D721Med (cell line): ENCODE data around the gene DAPK3.
"Not testable (repeated sequence)": the region's sequence is repeated elsewhere in the genome, so short reads cannot be mapped to it uniquely, and the experiment has no call there.

Source experiments
- DNase-seq: peaks from one replicate; pipeline ENCODE4 v3.0.0; 2011; ENCODE audit warnings: low spot score; ENCODE audit not compliant: insufficient read length
- FAIRE-seq: peaks from 2 replicates; lab custom pipeline; 2011; peaks lifted over from hg19 to GRCh38; lab: Jason Lieb, UNC
- TF ChIP-seq, protein P1 (sequence below): IDR thresholded peaks from 2 replicates; pipeline ENCODE4 v1.5.1; 2012; ENCODE audit warnings: mild to moderate bottlenecking, control low read depth; ENCODE audit not compliant: insufficient read depth; ENCODE audit errors: missing control alignments

DAPK3 gene

DNA sequence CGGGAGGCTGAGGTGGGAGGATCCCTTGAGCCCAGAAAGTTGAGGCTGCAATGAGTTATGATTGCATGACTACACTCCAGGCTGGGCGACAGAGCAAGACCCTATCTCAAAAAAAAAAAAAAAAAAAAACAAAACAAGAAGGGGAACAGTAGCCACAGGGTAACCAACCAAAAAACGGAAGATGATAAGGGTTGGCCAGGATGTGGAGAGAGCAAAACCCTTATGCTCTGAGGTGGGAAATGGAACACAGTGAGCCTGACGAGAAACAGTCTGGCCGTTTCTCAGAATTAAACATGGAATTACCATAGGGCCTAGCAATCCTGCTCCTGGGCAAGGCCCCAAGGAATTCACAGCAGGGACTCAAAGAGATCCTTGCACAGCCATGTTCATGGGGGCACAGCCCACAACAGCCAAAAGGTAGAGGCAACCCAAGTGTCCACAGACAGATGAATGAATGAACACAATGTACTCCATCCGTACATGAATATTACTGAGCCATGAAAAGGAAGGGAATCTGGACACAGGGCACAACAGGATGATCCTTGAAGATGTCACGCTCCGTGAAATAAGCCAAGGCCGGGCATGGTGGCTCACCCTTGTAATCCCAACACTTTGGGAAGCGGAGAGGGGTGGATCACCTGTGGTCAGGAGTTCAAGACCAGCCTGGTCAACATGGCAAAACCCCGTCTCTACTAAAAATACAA, 26.7 kb downstream of the DAPK3 start:
- DNase-seq (no peak), FAIRE-seq (no peak)
- TF ChIP-seq, protein P1, sequence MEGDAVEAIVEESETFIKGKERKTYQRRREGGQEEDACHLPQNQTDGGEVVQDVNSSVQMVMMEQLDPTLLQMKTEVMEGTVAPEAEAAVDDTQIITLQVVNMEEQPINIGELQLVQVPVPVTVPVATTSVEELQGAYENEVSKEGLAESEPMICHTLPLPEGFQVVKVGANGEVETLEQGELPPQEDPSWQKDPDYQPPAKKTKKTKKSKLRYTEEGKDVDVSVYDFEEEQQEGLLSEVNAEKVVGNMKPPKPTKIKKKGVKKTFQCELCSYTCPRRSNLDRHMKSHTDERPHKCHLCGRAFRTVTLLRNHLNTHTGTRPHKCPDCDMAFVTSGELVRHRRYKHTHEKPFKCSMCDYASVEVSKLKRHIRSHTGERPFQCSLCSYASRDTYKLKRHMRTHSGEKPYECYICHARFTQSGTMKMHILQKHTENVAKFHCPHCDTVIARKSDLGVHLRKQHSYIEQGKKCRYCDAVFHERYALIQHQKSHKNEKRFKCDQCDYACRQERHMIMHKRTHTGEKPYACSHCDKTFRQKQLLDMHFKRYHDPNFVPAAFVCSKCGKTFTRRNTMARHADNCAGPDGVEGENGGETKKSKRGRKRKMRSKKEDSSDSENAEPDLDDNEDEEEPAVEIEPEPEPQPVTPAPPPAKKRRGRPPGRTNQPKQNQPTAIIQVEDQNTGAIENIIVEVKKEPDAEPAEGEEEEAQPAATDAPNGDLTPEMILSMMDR = no peak

DNA sequence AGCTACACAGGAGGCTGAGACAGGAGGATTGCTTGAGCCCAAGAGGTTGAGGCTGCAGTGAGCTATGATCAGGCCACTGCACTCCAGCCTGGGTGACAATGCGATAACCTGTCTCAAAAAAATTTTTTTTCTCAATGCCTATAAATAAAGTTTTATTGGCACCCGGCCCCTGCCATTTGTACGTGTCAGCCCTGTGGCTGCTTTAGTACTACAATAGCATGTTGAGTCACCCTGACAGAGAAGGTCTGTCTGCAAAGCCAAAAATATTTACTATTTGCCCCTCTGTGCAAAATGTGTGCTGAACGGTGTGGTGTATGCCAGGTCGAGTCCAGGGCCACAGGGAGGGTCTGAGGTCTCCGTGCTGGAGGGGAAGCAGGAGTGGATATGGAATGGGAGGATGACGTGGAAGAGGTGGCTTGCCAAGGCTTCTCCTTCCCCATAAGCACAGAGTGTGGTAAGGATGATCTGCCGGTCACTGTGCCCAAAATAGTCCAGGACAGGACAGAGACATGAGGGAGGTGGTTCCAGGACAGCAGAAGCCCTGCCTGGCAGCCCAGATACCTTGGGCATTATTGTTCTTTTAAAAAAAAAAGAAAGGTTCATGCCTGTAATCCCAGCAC, 28.0 kb downstream of the DAPK3 start:
- no peak for DNase-seq
- TF ChIP-seq, protein P1 = no peak
- FAIRE-seq = no peak

DNA sequence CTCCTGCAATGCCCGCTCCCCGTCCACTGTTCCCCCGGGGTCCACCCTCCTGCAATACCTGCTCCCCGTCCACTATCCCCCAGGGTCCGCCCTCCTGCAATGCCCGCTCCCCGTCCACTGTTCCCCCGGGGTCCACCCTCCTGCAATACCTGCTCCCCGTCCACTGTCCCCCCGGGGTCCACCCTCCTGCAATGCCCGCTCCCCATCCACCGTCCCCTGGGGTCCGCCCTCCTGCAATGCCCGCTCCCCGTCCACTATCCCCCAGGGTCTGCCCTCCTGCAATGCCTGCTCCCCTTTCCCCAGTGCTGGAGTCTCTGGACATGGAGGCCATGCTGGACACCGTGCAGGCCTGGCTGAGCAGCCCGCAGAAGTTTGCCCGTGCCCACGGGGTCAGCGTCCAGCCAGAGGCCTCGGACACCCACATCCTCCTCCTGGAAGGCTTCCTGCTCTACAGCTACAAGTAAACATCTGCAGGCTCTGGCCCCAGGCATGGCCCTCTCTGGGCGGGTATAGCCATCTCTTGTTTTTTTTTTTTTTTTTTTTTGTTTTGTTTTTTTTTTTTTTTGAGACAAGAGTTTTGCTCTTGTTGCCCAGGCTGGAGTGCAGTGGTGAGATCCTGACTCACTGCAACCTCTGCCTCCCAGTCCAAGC, 32.5 kb downstream of the DAPK3 start:
- FAIRE-seq, DNase-seq: not testable (repeated sequence)

DNA sequence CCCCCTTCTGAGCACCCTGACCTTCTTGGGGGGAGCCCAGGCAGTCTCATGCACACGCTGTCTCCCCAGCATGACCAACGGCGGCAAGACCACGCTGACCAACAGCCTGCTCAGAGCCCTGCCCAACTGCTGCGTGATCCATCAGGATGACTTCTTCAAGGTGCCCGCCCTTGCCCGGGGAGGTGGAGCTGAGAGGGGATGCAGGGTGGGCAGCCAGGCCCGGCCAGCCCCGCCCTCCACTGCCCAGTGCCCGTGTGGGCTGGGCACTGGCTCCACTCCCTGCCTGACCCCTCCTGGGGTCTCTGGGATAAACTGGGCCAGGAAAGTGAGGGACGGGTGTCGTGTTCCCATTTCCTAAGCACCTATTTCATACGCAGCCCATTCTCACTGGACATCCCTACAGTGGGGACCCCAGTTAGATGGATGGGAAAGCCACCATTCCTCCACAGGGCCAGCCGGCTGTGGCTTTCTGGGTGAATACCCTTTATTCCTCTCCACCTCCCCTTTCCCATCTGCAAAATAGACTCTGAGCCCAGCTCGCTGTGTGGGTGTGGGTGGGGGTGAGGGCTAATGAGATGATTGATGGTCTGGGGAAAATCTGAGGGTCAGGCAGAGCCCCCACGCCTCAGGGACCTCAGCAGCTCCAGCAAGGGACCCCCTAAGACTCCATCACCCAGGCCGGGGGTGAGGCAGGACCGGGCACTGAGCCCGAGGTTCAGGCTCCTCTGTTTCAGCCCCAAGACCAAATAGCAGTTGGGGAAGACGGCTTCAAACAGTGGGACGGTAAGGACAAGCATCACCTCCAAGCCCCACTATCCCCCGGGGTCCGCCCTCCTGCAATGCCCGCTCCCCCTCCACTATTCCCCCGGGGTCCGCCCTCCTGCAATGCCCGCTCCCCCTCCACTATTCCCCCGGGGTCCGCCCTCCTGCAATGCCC, 34.1 kb downstream of the DAPK3 start:
- DNase-seq (no peak), FAIRE-seq (no peak)
- TF ChIP-seq, protein P1 = no peak

DNA sequence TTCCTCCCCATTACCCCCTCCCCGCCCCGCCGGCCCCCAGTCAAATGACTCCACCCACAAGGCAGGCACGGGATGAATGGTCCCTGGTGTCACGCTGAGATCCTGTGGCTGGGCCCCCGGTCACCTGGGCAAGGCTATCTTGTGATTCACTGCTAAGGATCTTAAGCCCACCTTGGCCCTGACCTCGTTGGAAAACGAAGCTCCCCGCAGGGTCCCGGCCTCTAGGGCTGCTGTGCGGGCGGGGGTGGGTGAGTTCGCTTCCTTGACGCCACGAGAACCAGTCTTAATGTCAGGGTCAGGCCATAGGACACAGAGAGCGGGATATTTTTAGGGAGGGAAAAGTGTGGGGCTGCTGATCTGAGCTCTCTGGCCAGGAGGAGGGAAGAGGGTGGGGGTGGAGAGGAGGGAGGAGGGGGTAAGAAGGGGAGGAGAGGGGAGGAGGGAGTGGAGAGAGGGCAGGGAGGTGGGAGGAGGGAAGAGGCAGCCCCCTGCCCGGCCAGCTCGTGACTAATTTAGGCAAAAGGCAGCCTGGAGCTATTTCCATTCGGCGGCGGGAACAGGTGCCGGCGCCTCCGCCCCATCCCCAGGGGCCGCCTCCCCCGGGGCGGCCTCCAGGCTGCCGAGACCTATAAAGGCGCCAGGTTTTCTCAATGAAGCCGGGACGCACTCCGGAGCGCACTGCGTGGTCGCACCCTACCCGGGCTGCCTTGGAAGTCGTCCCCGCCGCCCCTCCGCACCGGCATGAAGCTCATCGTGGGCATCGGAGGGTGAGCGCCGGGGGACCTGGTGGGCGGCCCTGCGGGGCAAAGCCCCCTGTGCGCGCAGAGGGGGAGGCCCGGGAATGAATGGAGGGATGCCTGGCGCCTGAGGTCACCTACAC, 37.7 kb downstream of the DAPK3 start, which contains the start of gene NMRK2:
Gene NMRK2 (plus strand): TSS at position 139 of the 880 bp plus-strand sequence. CDS start 603 bp downstream, at position 742.
- TF ChIP-seq, protein P1 = no peak
- FAIRE-seq (no peak), DNase-seq (peak; percentile 68)

DNA sequence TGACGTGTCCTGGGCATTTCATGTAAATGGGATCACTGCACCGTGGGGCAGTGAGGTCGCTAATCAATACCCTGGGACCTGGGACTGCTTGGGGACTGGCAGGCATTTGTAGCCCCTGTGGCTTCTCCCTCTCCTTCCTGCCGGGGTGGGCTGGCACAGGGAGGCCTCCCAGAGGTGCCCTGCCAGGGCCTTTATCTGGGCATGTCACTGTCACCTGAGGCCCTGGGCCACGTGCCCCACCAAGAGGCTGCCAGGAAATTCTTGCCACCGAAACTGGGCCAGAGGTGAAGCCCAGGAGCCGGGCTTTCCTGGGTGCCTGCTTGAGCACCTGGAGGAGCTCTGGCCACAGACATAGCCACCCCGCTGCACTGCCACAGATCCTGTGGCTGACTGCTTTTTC, 39.9 kb downstream of the DAPK3 start:
- DNase-seq (no peak), FAIRE-seq (no peak)
- TF ChIP-seq, protein P1 = no peak
